ENCODE results near the gene RNF152. TPM values are rescaled to one million over a fixed set of nuclear protein-coding genes. Genes with fewer than 3 reads are reported as not detected.

Gene RNF152
- total RNA-seq, 3 donors from 2014 or later, result 61.0 to 99.8 (median 98.0) TPM

- Histone ChIP-seq H3K4me3 (no peak overlapping the region), H3K9me3 (no peaks in the 10 kb centered on the region), H3K4me1 (ENCODE audit: low read depth) (no peaks in the 10 kb centered on the region), H3K36me3 (ENCODE audit: low read depth) (no peaks in the 10 kb centered on the region)
- TF ChIP-seq CTCF (IDR thresholded peaks at IDR 0.05), result no peak
- no peak for ATAC-seq
- intact Hi-C loops (cut with DNase I, micrococcal nuclease), result no loop called here
- no peak for DNase-seq
Measured at GRCh38 chr18:61859113-61859512, 33.7 kb downstream of the RNF152 start.

- Histone ChIP-seq H3K4me1 (ENCODE audit: low read depth) (no peaks in the 10 kb centered on the region), H3K4me3 (no peak overlapping the region), H3K36me3 (ENCODE audit: low read depth) (no peaks in the 10 kb centered on the region), H3K9me3 (no peaks in the 10 kb centered on the region)
- intact Hi-C loops (cut with DNase I, micrococcal nuclease), result no loop called here
- DNase-seq (no peak), ATAC-seq (no peak)
- TF ChIP-seq CTCF (IDR thresholded peaks at IDR 0.05), result no peak
Measured at GRCh38 chr18:61856678-61857077, 36.1 kb downstream of the RNF152 start.

GRCh38 chr18:61855449-61856378, 37.1 kb downstream of the RNF152 start:
- no peak for DNase-seq
- H3K36me3 ChIP-seq (ENCODE audit: low read depth), result no peaks in the 10 kb centered on the region
- no peak for ATAC-seq
- H3K4me3 ChIP-seq, result no peak overlapping the region
- no peak for TF ChIP-seq CTCF (IDR thresholded peaks at IDR 0.05)
- intact Hi-C loops (cut with DNase I, micrococcal nuclease), result no loop called here
- H3K9me3 ChIP-seq, result no peaks in the 10 kb centered on the region
- H3K4me1 ChIP-seq (ENCODE audit: low read depth), result no peaks in the 10 kb centered on the region

GRCh38 chr18:61854578-61855448, 38.0 kb downstream of the RNF152 start:
- Histone ChIP-seq H3K9me3 (no peaks in the 10 kb centered on the region), H3K36me3 (ENCODE audit: low read depth) (no peaks in the 10 kb centered on the region), H3K4me3 (no peak overlapping the region), H3K4me1 (ENCODE audit: low read depth) (no peaks in the 10 kb centered on the region)
- no peak for TF ChIP-seq CTCF (IDR thresholded peaks at IDR 0.05)
- DNase-seq (no peak), ATAC-seq (no peak)
- intact Hi-C loops (cut with DNase I, micrococcal nuclease), result no loop called here

- no peak for TF ChIP-seq CTCF (IDR thresholded peaks at IDR 0.05)
- H3K9me3 ChIP-seq, result no peaks in the 10 kb centered on the region
- H3K4me1 ChIP-seq (ENCODE audit: low read depth), result no peaks in the 10 kb centered on the region
- H3K4me3 ChIP-seq, result no peak overlapping the region
- intact Hi-C loops (cut with DNase I, micrococcal nuclease), result no loop called here
- no peak for DNase-seq
- no peaks in the 10 kb centered on the region for H3K36me3 ChIP-seq (ENCODE audit: low read depth)
- no peak for ATAC-seq
Measured at GRCh38 chr18:61853855-61854254, 39.0 kb downstream of the RNF152 start.
